LNCaP clone FGC (cell line): ENCODE results near the gene SPATA12.

Experiments
- DNase-seq: peaks from one replicate; pipeline ENCODE4 v3.0.0-alpha.2; 2011; ENCODE audit warnings: low read depth
- H3K4me3 ChIP-seq: 2 replicates; pipeline ENCODE4 v1.5.1; 2011; ENCODE audit warnings: mild to moderate bottlenecking, low read depth, low read length, control low read depth
- CTCF ChIP-seq: IDR thresholded peaks from 2 replicates; pipeline ENCODE4 v1.5.1; 2012; ENCODE audit warnings: mild to moderate bottlenecking; ENCODE audit not compliant: control insufficient read depth, insufficient read depth; ENCODE audit errors: extremely low read depth

SPATA12 gene

GRCh38 chr3:57060089-57060821 lies at the start of gene SPATA12:
Gene SPATA12 (plus strand): TSS chr3:57060664. CDS start chr3:57073695, 13,031 bp downstream.
- no peak for TF ChIP-seq CTCF
- H3K4me3 ChIP-seq, result no peak within 1 kb of the TSS
- no peak for DNase-seq

- TF ChIP-seq CTCF, result no peak
- no peak overlapping the region for H3K4me3 ChIP-seq
- DNase-seq, result no peak
Measured at GRCh38 chr3:57011022-57011421, 49.4 kb upstream of the SPATA12 start.

- TF ChIP-seq CTCF, result no peak
- DNase-seq, result no peak
- H3K4me3 ChIP-seq, result no peak overlapping the region
Measured at GRCh38 chr3:57012847-57013246, 47.6 kb upstream of the SPATA12 start.

- no peak for DNase-seq
- no peak for TF ChIP-seq CTCF
- no peak overlapping the region for H3K4me3 ChIP-seq
Measured at GRCh38 chr3:57015350-57015729, 45.1 kb upstream of the SPATA12 start.

- TF ChIP-seq CTCF, result no peak
- no peak overlapping the region for H3K4me3 ChIP-seq
- no peak for DNase-seq
Measured at GRCh38 chr3:57015912-57016311, 44.6 kb upstream of the SPATA12 start.

GRCh38 chr3:57017459-57017845 lies 43.0 kb upstream of the SPATA12 start:
- TF ChIP-seq CTCF, result no peak
- no peak for DNase-seq
- no peak overlapping the region for H3K4me3 ChIP-seq

GRCh38 chr3:57018246-57018645 lies 42.2 kb upstream of the SPATA12 start:
- no peak overlapping the region for H3K4me3 ChIP-seq
- DNase-seq, result no peak
- TF ChIP-seq CTCF, result no peak
